NB4 (cell line): ENCODE data around the gene RASGEF1C.
A peak's percentile ranks its signal among the peaks of the same experiment; 100 is the strongest.

Experiments used
- DNase-seq: peaks from one replicate; pipeline ENCODE4 v3.0.0; 2010; ENCODE audit warnings: low read depth
- H3K4me3 ChIP-seq: one replicate; pipeline ENCODE4 v1.5.1; 2011; ENCODE audit warnings: mild to moderate bottlenecking, low read depth, low read length, moderate library complexity
- MYC ChIP-seq: IDR thresholded peaks from 2 replicates; pipeline ENCODE4 v1.6.1; 2011; ENCODE audit warnings: low read depth, low read length
- POLR2A ChIP-seq: IDR thresholded peaks from 2 replicates; pipeline ENCODE4 v1.6.1; 2011; ENCODE audit warnings: mild to moderate bottlenecking; ENCODE audit not compliant: insufficient read length; ENCODE audit errors: extremely low read depth
- TF ChIP-seq, protein P1 (sequence below): IDR thresholded peaks from 2 replicates; pipeline ENCODE4 v1.6.1; 2011; ENCODE audit warnings: low read depth, low read length
- TF ChIP-seq, protein P2 (sequence below): IDR thresholded peaks from one replicate; pipeline ENCODE4 v1.5.1; 2012; ENCODE audit warnings: low read depth, low read length

The RASGEF1C gene

GRCh38 chr5:180208435-180209081 is 453 bp downstream of the RASGEF1C start:
- no peak overlapping the region for H3K4me3 ChIP-seq
- peak; percentile 31 for DNase-seq
- TF ChIP-seq, protein P1, sequence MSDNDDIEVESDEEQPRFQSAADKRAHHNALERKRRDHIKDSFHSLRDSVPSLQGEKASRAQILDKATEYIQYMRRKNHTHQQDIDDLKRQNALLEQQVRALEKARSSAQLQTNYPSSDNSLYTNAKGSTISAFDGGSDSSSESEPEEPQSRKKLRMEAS, result no peak
- TF ChIP-seq POLR2A, result no peak
- TF ChIP-seq MYC, result no peak

GRCh38 chr5:180208038-180208434 is 975 bp downstream of the RASGEF1C start:
- no peak overlapping the region for H3K4me3 ChIP-seq
- TF ChIP-seq MYC (no peak), POLR2A (no peak)
- TF ChIP-seq, protein P1, result no peak
- TF ChIP-seq, protein P2, sequence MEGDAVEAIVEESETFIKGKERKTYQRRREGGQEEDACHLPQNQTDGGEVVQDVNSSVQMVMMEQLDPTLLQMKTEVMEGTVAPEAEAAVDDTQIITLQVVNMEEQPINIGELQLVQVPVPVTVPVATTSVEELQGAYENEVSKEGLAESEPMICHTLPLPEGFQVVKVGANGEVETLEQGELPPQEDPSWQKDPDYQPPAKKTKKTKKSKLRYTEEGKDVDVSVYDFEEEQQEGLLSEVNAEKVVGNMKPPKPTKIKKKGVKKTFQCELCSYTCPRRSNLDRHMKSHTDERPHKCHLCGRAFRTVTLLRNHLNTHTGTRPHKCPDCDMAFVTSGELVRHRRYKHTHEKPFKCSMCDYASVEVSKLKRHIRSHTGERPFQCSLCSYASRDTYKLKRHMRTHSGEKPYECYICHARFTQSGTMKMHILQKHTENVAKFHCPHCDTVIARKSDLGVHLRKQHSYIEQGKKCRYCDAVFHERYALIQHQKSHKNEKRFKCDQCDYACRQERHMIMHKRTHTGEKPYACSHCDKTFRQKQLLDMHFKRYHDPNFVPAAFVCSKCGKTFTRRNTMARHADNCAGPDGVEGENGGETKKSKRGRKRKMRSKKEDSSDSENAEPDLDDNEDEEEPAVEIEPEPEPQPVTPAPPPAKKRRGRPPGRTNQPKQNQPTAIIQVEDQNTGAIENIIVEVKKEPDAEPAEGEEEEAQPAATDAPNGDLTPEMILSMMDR, result no peak
- DNase-seq, result no peak

DNA sequence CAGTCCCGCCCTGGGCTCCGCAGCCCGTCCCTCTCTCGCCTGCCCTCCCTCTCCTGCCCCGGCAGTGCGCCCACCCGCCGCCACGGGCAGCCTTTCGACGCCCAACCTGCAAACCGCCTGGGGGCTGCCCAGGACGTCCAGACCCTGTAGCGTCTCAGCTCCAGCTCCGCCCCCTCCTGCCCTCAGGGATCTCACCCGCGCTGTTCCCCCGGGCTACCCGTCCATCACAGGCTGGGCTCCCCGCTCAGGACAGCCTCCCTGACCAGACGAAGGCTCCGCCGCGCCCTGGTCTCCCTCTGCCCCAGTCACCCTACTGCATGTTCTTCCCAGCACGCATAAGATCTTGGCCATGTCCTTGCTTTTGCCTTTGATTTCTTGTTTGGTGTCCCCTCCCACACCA is 1.4 kb downstream of the RASGEF1C start:
- TF ChIP-seq MYC, result no peak
- TF ChIP-seq, protein P1, result no peak
- no peak for TF ChIP-seq POLR2A
- TF ChIP-seq, protein P2, result no peak
- no peak for DNase-seq
- no peak overlapping the region for H3K4me3 ChIP-seq

GRCh38 chr5:180206993-180207392 is 2.0 kb downstream of the RASGEF1C start:
- DNase-seq, result no peak
- no peak overlapping the region for H3K4me3 ChIP-seq
- TF ChIP-seq, protein P1, result no peak
- TF ChIP-seq, protein P2, result no peak
- TF ChIP-seq POLR2A (no peak), MYC (no peak)

- no peak overlapping the region for H3K4me3 ChIP-seq
- DNase-seq, result no peak
- TF ChIP-seq POLR2A (no peak), MYC (no peak)
- TF ChIP-seq, protein P1, result no peak
- TF ChIP-seq, protein P2, result no peak
Measured at GRCh38 chr5:180205916-180206315, 3.1 kb downstream of the RASGEF1C start.

DNA sequence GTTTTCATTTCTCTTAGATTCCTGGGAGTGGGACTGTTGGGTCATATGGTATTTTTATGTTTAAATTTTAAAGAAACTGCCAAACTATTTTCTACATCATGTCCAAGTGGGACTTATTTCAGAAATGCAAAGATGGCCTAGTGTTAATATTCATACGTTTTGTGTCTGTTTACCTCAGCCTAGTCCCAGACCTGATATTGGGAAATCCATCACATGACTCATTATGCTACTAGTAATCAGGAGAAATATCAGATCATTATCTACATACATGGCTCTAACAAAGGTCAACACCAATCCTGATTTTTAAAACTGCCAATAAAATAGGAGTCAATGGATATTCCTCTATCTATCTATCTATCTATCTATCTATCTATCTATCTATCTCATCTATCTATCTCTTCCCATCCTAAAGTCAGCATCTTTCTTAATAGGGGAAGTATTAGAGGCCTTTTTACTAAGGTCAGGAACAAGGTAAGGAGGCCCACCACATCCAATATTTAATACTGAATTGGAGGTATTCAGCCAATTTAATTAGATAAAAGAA is 4.7 kb downstream of the RASGEF1C start:
- TF ChIP-seq, protein P1, result no peak
- TF ChIP-seq POLR2A (no peak), MYC (no peak)
- TF ChIP-seq, protein P2, result no peak
- H3K4me3 ChIP-seq, result no peak overlapping the region
- DNase-seq, result no peak
